ENCODE data around the gene DHRS11.
"Not testable (repeated sequence)": the region's sequence is repeated elsewhere in the genome, so short reads cannot be mapped to it uniquely, and the experiment has no call there.

Gene DHRS11

DNA sequence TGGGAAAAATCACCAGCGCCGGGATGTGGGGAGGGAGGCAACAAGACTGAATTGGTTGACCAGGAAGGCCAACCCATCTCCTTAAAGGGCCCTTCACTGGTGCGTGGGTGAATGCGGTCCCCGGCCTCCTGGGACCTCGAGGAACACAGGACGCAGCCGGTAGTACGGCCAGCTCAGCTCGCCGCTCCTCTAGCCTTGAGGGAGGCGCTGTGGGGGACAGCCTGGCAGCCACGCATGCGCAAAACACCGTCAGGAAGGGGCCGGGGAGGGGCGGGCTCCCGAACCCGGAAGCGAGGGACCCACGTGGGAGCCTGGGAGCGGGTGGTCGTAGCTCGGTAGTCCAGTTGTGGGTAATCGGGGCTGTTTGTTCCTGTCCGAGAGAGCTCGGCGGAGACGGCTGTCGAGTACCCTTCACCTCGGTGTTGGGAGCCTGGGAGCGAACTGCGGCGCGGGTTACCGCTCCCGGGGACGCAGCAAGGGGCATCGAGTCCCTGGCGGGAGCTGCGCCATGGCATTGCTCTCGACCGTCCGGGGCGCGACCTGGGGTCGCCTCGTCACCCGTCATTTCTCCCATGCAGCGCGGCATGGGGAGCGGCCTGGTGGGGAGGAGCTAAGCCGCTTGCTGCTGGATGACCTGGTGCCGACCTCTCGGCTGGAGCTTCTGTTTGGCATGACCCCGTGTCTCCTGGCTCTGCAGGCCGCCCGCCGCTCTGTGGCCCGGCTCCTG, 9.8 kb downstream of the DHRS11 start, which contains the start of gene MRM1:
MRM1 (plus strand) TSS at position 281 of the 727 bp plus-strand sequence; CDS start at position 509, 228 bp downstream.
- no peaks in the 10 kb centered on the region for H3K27me3 Mint-ChIP-seq
- H3K27ac Mint-ChIP-seq: peak within 1 kb of the TSS; percentile 96
- no peaks in the 10 kb centered on the region for H3K9me3 Mint-ChIP-seq
- no peaks in the 10 kb centered on the region for H3K36me3 Mint-ChIP-seq
- H3K4me3 Mint-ChIP-seq: peak within 1 kb of the TSS; percentile 92
- peaks cover 38% of the 10 kb centered on the region for H3K4me1 Mint-ChIP-seq

- Mint-ChIP-seq H3K36me3 (no peaks in the 10 kb centered on the region), H3K4me3 (peak overlapping the region; percentile 92), H3K4me1 (peaks cover 38% of the 10 kb centered on the region), H3K9me3 (no peaks in the 10 kb centered on the region), H3K27ac (peak overlapping the region; percentile 4), H3K27me3 (no peaks in the 10 kb centered on the region)
These were observed 10.5 kb downstream of the DHRS11 start for GRCh38 chr17:36602030-36602748.

- Mint-ChIP-seq H3K9me3 (no peaks in the 10 kb centered on the region), H3K4me3 (peak overlapping the region; percentile 92), H3K4me1 (peaks cover 41% of the 10 kb centered on the region), H3K27ac (peak overlapping the region; percentile 4), H3K27me3 (no peaks in the 10 kb centered on the region), H3K36me3 (no peaks in the 10 kb centered on the region)
These were observed 11.3 kb downstream of the DHRS11 start for GRCh38 chr17:36602924-36603384.

DNA sequence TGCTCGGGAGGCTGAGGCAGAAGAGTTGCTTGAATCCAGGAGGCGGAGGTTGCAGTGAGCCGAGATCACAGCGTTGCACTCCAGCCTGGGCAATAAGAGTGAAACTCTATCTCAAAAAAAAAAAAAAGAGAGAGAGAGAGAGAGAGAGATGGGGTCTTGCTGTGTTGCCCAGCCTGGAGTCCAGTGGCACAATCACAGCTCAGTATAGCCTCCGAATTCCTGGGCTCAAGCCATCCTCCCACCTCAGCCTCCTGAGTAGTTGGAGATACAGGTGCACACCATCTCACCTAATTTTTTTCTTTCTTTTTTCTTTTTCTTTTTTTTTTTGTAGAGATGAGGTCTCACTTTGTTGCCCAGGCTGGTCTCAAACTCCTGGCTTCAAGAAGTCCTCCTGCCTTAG, 13.3 kb downstream of the DHRS11 start:
- not testable (repeated sequence) for H3K27me3 Mint-ChIP-seq, H3K9me3 Mint-ChIP-seq, H3K36me3 Mint-ChIP-seq, H3K27ac Mint-ChIP-seq
- Mint-ChIP-seq H3K4me3 (peak overlapping the region; percentile 37), H3K4me1 (peaks cover 53% of the 10 kb centered on the region)

DNA sequence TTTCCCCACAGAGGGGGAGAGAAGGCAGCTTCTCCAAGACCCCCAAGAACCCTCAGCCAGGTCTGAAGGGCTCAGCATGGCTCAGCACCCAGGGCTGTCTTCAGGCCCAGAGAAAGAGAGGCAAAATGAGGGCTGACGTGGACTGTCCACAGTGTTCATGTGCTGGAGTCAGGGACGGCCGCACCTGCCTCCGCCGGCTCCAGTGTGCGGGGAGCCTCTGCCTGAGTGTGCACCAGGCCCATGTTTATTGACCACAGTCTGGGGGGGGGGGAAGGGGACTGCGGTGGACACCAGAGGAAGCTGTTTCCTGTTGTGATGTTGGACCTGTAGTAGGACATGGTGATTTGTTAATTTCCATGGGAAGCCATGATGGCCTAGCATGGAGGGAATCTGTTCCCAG, 16.6 kb downstream of the DHRS11 start:
- Mint-ChIP-seq H3K36me3 (no peaks in the 10 kb centered on the region), H3K4me3 (no peak overlapping the region), H3K9me3 (no peaks in the 10 kb centered on the region), H3K27me3 (no peaks in the 10 kb centered on the region), H3K4me1 (peaks cover 41% of the 10 kb centered on the region), H3K27ac (no peak overlapping the region)

- Mint-ChIP-seq H3K4me1 (peaks cover 36% of the 10 kb centered on the region), H3K36me3 (no peaks in the 10 kb centered on the region), H3K9me3 (no peaks in the 10 kb centered on the region), H3K27me3 (no peaks in the 10 kb centered on the region), H3K4me3 (no peak overlapping the region), H3K27ac (no peak overlapping the region)
These were observed 17.3 kb downstream of the DHRS11 start for GRCh38 chr17:36608794-36609497.

DNA sequence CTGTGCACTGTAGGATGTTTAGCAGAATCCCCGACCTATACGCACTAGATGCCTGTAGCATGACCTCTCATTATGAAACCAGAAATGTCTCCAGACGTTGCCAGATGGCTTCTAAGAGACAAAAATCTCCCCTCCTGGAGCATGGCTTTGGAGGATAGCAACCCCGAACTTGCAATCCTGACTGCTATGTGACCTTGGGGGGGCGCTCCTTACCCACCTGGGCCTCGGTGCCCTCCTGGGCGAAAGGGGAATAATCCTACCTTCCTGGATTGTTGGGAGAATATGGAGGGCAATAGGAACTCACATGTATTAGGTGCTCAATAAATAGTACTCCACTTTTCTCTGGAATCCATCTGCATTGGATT, 17.8 kb downstream of the DHRS11 start:
- H3K9me3 Mint-ChIP-seq: no peaks in the 10 kb centered on the region
- no peak overlapping the region for H3K27ac Mint-ChIP-seq
- no peaks in the 10 kb centered on the region for H3K36me3 Mint-ChIP-seq
- H3K27me3 Mint-ChIP-seq: no peaks in the 10 kb centered on the region
- H3K4me3 Mint-ChIP-seq: no peak overlapping the region
- peaks cover 31% of the 10 kb centered on the region for H3K4me1 Mint-ChIP-seq

- H3K27ac Mint-ChIP-seq: no peak overlapping the region
- no peak overlapping the region for H3K4me3 Mint-ChIP-seq
- H3K4me1 Mint-ChIP-seq: peaks cover 22% of the 10 kb centered on the region
- H3K9me3 Mint-ChIP-seq: no peaks in the 10 kb centered on the region
- H3K27me3 Mint-ChIP-seq: no peaks in the 10 kb centered on the region
- H3K36me3 Mint-ChIP-seq: no peaks in the 10 kb centered on the region
These were observed 18.8 kb downstream of the DHRS11 start for GRCh38 chr17:36610474-36610873.

DNA sequence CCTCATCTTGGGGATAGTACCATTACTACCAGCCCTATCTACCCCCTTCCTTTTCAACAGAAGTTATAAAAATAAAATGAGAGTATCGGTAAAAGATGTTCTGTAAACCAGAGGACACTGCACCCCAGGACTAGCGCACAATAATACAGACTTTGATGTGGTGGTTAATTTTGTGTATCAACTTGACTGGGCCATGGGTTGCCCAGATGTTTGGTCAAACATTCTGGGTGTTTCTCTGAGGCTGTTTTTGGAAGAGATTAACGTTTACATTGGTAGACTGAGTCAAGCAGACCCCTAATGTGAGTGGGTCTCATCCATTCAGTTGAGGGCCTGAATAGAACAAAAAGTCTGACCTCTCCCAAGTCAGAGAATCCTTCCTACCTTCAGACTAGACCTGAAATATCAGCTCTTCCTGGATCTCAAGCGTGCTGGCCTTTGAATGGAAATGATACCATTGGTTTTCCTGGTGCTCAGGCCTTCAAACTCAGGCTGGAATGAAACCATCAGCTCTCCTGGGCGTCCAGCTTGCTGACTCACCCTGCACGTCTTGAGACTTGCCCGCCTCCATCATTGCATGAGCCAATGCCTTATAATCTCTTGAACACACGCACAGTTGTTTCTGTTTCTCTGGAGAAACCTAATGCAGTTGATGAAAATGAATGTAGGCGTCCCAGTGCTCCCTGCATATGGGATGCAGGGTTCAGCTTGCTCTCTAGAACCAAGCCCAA, 19.8 kb downstream of the DHRS11 start:
- peaks cover 15% of the 10 kb centered on the region for H3K4me1 Mint-ChIP-seq
- no peak overlapping the region for H3K4me3 Mint-ChIP-seq
- no peaks in the 10 kb centered on the region for H3K36me3 Mint-ChIP-seq
- H3K27me3 Mint-ChIP-seq: no peaks in the 10 kb centered on the region
- no peak overlapping the region for H3K27ac Mint-ChIP-seq
- H3K9me3 Mint-ChIP-seq: no peaks in the 10 kb centered on the region

- Mint-ChIP-seq H3K36me3 (no peaks in the 10 kb centered on the region), H3K27me3 (no peaks in the 10 kb centered on the region), H3K9me3 (no peaks in the 10 kb centered on the region), H3K27ac (no peak overlapping the region), H3K4me1 (peaks cover 15% of the 10 kb centered on the region), H3K4me3 (no peak overlapping the region)
These were observed 20.6 kb downstream of the DHRS11 start for GRCh38 chr17:36612323-36612722.

DNA sequence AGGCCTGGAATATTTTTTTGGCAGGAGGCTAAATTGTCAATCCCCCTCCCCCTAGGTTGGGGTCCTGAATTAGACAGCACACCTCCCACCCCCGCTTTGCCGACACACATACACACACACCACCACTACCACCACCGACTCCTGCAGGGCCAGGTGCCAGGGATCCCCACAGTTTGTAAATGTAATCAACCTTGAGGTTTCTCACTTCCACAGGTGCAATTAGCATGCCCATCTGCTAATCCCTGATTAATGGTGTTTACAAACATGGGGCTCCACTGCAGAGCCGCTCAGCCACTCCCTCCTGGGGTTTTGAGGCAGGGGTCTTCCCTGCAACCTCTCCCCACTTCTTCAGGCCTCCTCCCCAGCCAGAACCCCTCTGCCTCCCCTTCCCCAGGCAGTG, 21.5 kb downstream of the DHRS11 start:
- Mint-ChIP-seq H3K4me1 (peaks cover 10% of the 10 kb centered on the region), H3K27me3 (no peaks in the 10 kb centered on the region), H3K27ac (no peak overlapping the region), H3K4me3 (no peak overlapping the region), H3K36me3 (no peaks in the 10 kb centered on the region), H3K9me3 (no peaks in the 10 kb centered on the region)

- Mint-ChIP-seq H3K36me3 (no peaks in the 10 kb centered on the region), H3K27me3 (no peaks in the 10 kb centered on the region), H3K4me1 (peaks cover under 1% of the 10 kb centered on the region), H3K9me3 (no peaks in the 10 kb centered on the region), H3K27ac (no peak overlapping the region), H3K4me3 (no peak overlapping the region)
These were observed 22.4 kb downstream of the DHRS11 start for GRCh38 chr17:36614081-36614480.

- Mint-ChIP-seq H3K27me3 (no peaks in the 10 kb centered on the region), H3K4me3 (no peak overlapping the region), H3K4me1 (no peaks in the 10 kb centered on the region), H3K36me3 (no peaks in the 10 kb centered on the region), H3K27ac (no peak overlapping the region), H3K9me3 (no peaks in the 10 kb centered on the region)
These were observed 23.3 kb downstream of the DHRS11 start for GRCh38 chr17:36614933-36615332.

GRCh38 chr17:36616061-36617029, 24.7 kb downstream of the DHRS11 start:
- H3K4me1 Mint-ChIP-seq: no peaks in the 10 kb centered on the region
- H3K4me3 Mint-ChIP-seq: no peak overlapping the region
- H3K36me3 Mint-ChIP-seq: no peaks in the 10 kb centered on the region
- H3K9me3 Mint-ChIP-seq: no peaks in the 10 kb centered on the region
- H3K27me3 Mint-ChIP-seq: no peaks in the 10 kb centered on the region
- no peak overlapping the region for H3K27ac Mint-ChIP-seq

Data from activated naive CD4-positive, alpha-beta T cell treated with anti-CD3 and anti-CD28 coated beads, Interleukin-2, amount 50 U/mL, for 24 hours (primary cell).